ENCODE results near the gene DRAM1. TPM values are rescaled to one million over a fixed set of nuclear protein-coding genes. Genes with fewer than 3 reads are reported as not detected.
"Not testable (repeated sequence)": the region's sequence is repeated elsewhere in the genome, so short reads cannot be mapped to it uniquely, and the experiment has no call there.

Gene DRAM1
- total RNA-seq, 2 donors from 2014 or later, result 24.5 to 63.0 TPM

DNA sequence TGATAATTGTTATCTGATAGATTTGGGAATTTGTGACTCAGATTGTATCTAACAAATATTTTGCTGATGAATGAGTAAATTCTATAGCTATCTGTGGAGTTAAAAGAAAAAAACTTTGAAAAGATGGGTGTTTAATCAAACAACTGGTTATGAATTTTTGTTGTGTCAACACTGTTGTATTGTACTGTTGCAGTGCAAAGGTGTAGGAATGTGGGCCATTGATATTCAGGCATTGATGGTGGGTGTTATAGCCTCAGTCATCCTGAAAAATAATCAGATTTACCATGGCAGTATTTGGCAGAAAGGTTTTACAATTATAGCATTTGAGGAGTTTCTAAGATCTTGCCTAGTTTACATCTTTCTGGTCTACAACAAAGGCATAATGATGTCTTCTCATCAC lies 15.4 kb downstream of the DRAM1 start:
- Mint-ChIP-seq H3K4me3 (no peak overlapping the region), H3K27me3 (no peaks in the 10 kb centered on the region)

DNA sequence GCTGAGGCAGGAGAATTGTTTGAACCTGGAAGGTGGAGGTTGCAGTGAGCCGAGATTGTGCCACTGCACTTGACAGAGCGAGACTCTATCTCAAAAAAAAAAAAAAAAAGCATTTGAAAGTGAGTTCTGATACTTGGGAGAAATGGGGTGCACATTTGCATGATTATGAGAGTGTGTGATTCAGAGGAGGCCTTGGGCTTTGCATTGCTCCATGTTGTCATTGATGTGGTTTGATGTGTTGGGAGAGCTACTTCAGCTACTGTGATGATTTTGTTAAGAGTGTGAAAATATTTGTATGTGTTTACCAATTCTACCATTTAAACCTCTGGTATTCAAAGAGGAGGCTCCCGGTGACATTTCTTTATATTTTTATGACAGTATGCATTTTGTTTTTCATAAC lies 24.4 kb downstream of the DRAM1 start:
- DNase-seq (ENCODE audit: low spot score) (no peak), ATAC-seq (no peak)
- Mint-ChIP-seq H3K4me1 (ENCODE audit: low read depth in 2 of 2) (peaks cover 14 to 20% of the 10 kb centered on the region in 2 donors), H3K27me3 (no peaks in the 10 kb centered on the region), H3K27ac (peak overlapping the region in 1 of 2 donors; percentile 45), H3K9me3 (no peaks in the 10 kb centered on the region), H3K36me3 (peaks cover 10% of the 10 kb centered on the region), H3K4me3 (no peak overlapping the region)

More for the DNA sequence above, 15.4 kb downstream of the DRAM1 start:
- ATAC-seq (no peak), DNase-seq (ENCODE audit: low spot score) (no peak)
- H3K4me1 Mint-ChIP-seq (ENCODE audit: low read depth in 2 of 2), result peaks cover 12 to 14% of the 10 kb centered on the region in 2 donors
- H3K27ac Mint-ChIP-seq, result no peak overlapping the region
- no peaks in the 10 kb centered on the region for H3K9me3 Mint-ChIP-seq
- H3K36me3 Mint-ChIP-seq, result peaks cover 10% of the 10 kb centered on the region

- Mint-ChIP-seq H3K4me3 (no peak overlapping the region), H3K36me3 (peaks cover 10% of the 10 kb centered on the region), H3K27me3 (no peaks in the 10 kb centered on the region), H3K4me1 (ENCODE audit: low read depth in 2 of 2) (peaks cover 14 to 20% of the 10 kb centered on the region in 2 donors), H3K9me3 (no peaks in the 10 kb centered on the region), H3K27ac (peak overlapping the region; percentile 33 to 45)
- no peak for DNase-seq (ENCODE audit: low spot score)
- peak in 1 of 2 donors; percentile 43 for ATAC-seq
These were observed 25.3 kb downstream of the DRAM1 start for GRCh38 chr12:101902641-101903040.

DNA sequence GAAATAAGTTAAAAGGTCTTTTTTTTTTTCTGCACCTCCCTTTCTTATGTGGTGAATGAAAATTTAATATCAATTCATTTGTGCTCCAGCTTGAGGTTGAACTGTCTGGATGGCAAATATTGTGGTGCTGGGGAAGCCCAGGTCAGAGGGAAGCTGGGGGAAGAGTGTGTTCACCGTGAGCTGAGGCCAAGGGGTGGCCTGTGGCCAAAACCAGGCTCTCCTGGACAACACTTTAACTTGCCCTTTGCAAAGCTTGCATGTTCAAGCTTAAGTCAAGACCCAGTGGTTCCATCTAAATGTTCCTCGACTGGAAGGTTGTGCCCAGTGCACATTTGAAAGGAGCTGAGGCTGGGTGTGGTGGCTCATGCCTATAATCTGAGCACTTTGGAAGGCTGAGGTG lies 28.8 kb downstream of the DRAM1 start:
- Mint-ChIP-seq H3K27me3 (no peaks in the 10 kb centered on the region), H3K9me3 (no peaks in the 10 kb centered on the region), H3K27ac (no peak overlapping the region), H3K36me3 (peaks cover 4% of the 10 kb centered on the region), H3K4me1 (ENCODE audit: low read depth in 2 of 2) (peaks cover 14 to 16% of the 10 kb centered on the region in 2 donors), H3K4me3 (no peak overlapping the region)
- DNase-seq (ENCODE audit: low spot score), result no peak
- no peak for ATAC-seq

- Mint-ChIP-seq H3K9me3 (no peaks in the 10 kb centered on the region), H3K27ac (no peak overlapping the region), H3K4me1 (ENCODE audit: low read depth in 2 of 2) (peaks cover 0 to under 1% of the 10 kb centered on the region in 2 donors), H3K4me3 (no peak overlapping the region), H3K27me3 (no peaks in the 10 kb centered on the region), H3K36me3 (no peaks in the 10 kb centered on the region)
- DNase-seq (ENCODE audit: low spot score) (no peak), ATAC-seq (no peak)
These were observed 31.0 kb downstream of the DRAM1 start for GRCh38 chr12:101908395-101908794.

GRCh38 chr12:101909646-101910045 lies 32.3 kb downstream of the DRAM1 start:
- Mint-ChIP-seq H3K27me3 (no peaks in the 10 kb centered on the region), H3K4me3 (peak overlapping the region; percentile 47), H3K4me1 (ENCODE audit: low read depth in 2 of 2) (no peaks in the 10 kb centered on the region), H3K36me3 (no peaks in the 10 kb centered on the region), H3K9me3 (no peaks in the 10 kb centered on the region), H3K27ac (peak overlapping the region in 1 of 2 donors; percentile 55)
- DNase-seq (ENCODE audit: low spot score), result no peak
- no peak for ATAC-seq

GRCh38 chr12:101915841-101916240 lies 38.5 kb downstream of the DRAM1 start:
- no peak for DNase-seq (ENCODE audit: low spot score)
- H3K4me3 Mint-ChIP-seq, result no peak overlapping the region
- no peaks in the 10 kb centered on the region for H3K36me3 Mint-ChIP-seq
- H3K27me3 Mint-ChIP-seq, result no peaks in the 10 kb centered on the region
- H3K4me1 Mint-ChIP-seq (ENCODE audit: low read depth in 2 of 2), result peaks cover 18 to 19% of the 10 kb centered on the region in 2 donors
- no peaks in the 10 kb centered on the region for H3K9me3 Mint-ChIP-seq
- ATAC-seq, result no peak
- peak overlapping the region in 1 of 2 donors; percentile 4 for H3K27ac Mint-ChIP-seq

GRCh38 chr12:101918805-101919204 lies 41.4 kb downstream of the DRAM1 start:
- H3K4me3 Mint-ChIP-seq; H3K27ac Mint-ChIP-seq; H3K27me3 Mint-ChIP-seq; H3K36me3 Mint-ChIP-seq; DNase-seq (ENCODE audit: low spot score); ATAC-seq; H3K9me3 Mint-ChIP-seq: not testable (repeated sequence)
- H3K4me1 Mint-ChIP-seq (ENCODE audit: low read depth in 2 of 2), result peaks cover 18 to 22% of the 10 kb centered on the region in 2 donors

DNA sequence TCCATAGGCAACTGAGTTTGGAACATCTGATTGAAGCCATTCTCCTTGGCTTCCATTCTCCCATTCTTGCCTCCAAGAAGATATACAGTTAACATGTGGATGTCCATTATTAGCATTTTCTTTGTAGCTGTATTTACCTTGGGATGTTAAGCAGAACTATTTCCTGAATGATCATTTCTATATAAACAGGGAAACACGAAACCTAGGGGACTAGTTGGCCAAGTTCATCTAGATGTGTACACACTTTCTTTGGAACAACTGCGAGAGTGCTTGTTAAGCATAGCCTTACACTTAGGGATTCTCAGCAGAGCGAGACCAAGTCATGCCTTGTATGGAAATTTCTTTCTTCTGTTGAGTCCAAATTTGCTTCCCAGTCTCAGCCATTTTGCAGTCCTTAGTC lies 42.1 kb downstream of the DRAM1 start:
- no peaks in the 10 kb centered on the region for H3K27me3 Mint-ChIP-seq
- no peak for DNase-seq (ENCODE audit: low spot score)
- ATAC-seq, result no peak
- H3K4me1 Mint-ChIP-seq (ENCODE audit: low read depth in 2 of 2), result peaks cover 18 to 22% of the 10 kb centered on the region in 2 donors
- no peak overlapping the region for H3K4me3 Mint-ChIP-seq
- no peaks in the 10 kb centered on the region for H3K36me3 Mint-ChIP-seq
- H3K27ac Mint-ChIP-seq, result no peak overlapping the region
- H3K9me3 Mint-ChIP-seq, result no peaks in the 10 kb centered on the region

DNA sequence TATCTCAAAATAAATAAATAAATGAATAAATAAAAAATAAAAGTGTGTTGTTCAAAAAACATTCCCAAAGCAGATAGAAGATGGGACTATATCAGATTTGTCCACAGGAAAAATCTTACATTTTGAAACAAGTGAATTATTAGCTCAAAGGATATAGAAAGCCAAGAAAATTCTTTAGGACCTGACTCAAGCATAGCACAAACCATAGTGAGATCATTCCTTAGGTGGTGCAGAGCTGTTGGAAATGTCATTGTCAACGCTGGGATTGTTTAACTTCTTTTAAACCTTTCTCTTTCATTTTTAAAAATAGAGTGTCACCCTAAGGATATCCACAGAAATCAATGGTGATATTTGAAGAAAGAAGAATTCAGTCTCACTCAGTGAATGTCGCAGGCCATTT lies 43.5 kb downstream of the DRAM1 start:
- H3K27me3 Mint-ChIP-seq, result no peaks in the 10 kb centered on the region
- no peaks in the 10 kb centered on the region for H3K9me3 Mint-ChIP-seq
- H3K4me1 Mint-ChIP-seq (ENCODE audit: low read depth in 2 of 2), result peaks cover 18 to 22% of the 10 kb centered on the region in 2 donors
- H3K36me3 Mint-ChIP-seq, result no peaks in the 10 kb centered on the region
- no peak overlapping the region for H3K4me3 Mint-ChIP-seq
- ATAC-seq, result no peak
- no peak for DNase-seq (ENCODE audit: low spot score)
- H3K27ac Mint-ChIP-seq, result no peak overlapping the region

GRCh38 chr12:101923045-101923718 lies 45.8 kb downstream of the DRAM1 start:
- H3K4me3 Mint-ChIP-seq, result no peak overlapping the region
- peaks cover under 1% of the 10 kb centered on the region for H3K36me3 Mint-ChIP-seq
- H3K4me1 Mint-ChIP-seq (ENCODE audit: low read depth in 2 of 2), result peaks cover 9 to 11% of the 10 kb centered on the region in 2 donors
- no peaks in the 10 kb centered on the region for H3K9me3 Mint-ChIP-seq
- DNase-seq (ENCODE audit: low spot score) (no peak), ATAC-seq (no peak)
- no peaks in the 10 kb centered on the region for H3K27me3 Mint-ChIP-seq
- no peak overlapping the region for H3K27ac Mint-ChIP-seq

DNA sequence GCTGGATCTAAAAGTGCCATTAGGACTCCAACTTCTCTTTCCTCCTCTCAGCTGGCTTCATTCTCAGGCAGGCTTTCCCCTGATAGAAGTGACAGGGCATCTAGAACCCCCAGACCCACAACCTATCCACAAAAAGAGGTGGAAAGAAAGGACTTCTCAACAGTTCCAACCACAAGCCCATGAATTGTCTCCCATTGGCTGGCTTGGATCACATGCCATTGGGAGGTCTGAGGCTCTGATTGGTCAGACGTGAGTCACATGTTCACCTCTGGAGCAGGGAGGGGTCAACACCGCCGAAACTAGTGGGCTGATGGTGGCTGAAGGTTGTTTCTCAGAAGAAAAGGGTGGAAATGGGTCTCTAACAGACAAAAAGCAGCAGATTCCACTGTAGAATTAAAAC lies 47.2 kb downstream of the DRAM1 start:
- DNase-seq (ENCODE audit: low spot score) (no peak), ATAC-seq (no peak)
- H3K27me3 Mint-ChIP-seq, result no peaks in the 10 kb centered on the region
- H3K27ac Mint-ChIP-seq, result no peak overlapping the region
- peaks cover 14% of the 10 kb centered on the region for H3K36me3 Mint-ChIP-seq
- peaks cover 13 to 18% of the 10 kb centered on the region in 2 donors for H3K4me1 Mint-ChIP-seq (ENCODE audit: low read depth in 2 of 2)
- no peaks in the 10 kb centered on the region for H3K9me3 Mint-ChIP-seq
- H3K4me3 Mint-ChIP-seq, result no peak overlapping the region

- no peak for DNase-seq (ENCODE audit: low spot score)
- Mint-ChIP-seq H3K4me1 (ENCODE audit: low read depth in 2 of 2) (peaks cover 14 to 18% of the 10 kb centered on the region in 2 donors), H3K36me3 (peaks cover 14% of the 10 kb centered on the region), H3K4me3 (no peak overlapping the region), H3K9me3 (no peaks in the 10 kb centered on the region), H3K27ac (peak overlapping the region in 1 of 2 donors; percentile 54), H3K27me3 (no peaks in the 10 kb centered on the region)
- ATAC-seq, result peak in 1 of 2 donors; percentile 43
These were observed 48.0 kb downstream of the DRAM1 start for GRCh38 chr12:101925361-101925760.

DNA sequence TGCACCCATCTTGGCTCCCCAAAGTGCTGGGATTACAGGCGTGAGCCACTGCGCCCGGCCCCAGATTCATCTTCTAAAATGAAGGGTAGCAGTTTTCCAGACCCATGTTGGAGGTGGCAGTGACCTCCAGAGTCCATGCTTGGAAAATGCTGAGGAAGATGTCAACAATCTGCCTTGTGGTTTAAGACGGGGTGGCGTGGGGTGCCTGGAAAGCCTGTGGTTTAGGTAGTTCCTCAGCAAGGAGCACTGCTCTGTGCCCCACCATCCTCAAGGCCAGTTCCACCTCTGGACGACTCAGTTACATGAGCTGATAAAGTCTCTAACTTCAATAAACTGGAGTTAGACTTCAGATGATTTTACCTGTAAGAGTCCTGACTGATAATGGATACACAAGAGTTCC lies 48.6 kb downstream of the DRAM1 start:
- H3K36me3 Mint-ChIP-seq, result peaks cover 14% of the 10 kb centered on the region
- ATAC-seq (no peak), DNase-seq (ENCODE audit: low spot score) (no peak)
- H3K4me3 Mint-ChIP-seq, result no peak overlapping the region
- H3K9me3 Mint-ChIP-seq, result no peaks in the 10 kb centered on the region
- H3K27ac Mint-ChIP-seq, result peak overlapping the region in 1 of 2 donors; percentile 54
- peaks cover 0 to 3% of the 10 kb centered on the region in 2 donors for H3K27me3 Mint-ChIP-seq
- H3K4me1 Mint-ChIP-seq (ENCODE audit: low read depth in 2 of 2), result peaks cover 18% of the 10 kb centered on the region in 2 donors

GRCh38 chr12:101927036-101927435 lies 49.7 kb downstream of the DRAM1 start:
- peaks cover 0 to 3% of the 10 kb centered on the region in 2 donors for H3K27me3 Mint-ChIP-seq
- H3K27ac Mint-ChIP-seq, result no peak overlapping the region

More at GRCh38 chr12:101927036-101927435, 49.7 kb downstream of the DRAM1 start:
- ATAC-seq (no peak), DNase-seq (ENCODE audit: low spot score) (no peak)
- H3K36me3 Mint-ChIP-seq, result peaks cover 14% of the 10 kb centered on the region
- H3K4me1 Mint-ChIP-seq (ENCODE audit: low read depth in 2 of 2), result peaks cover 23 to 27% of the 10 kb centered on the region in 2 donors
- H3K9me3 Mint-ChIP-seq, result no peaks in the 10 kb centered on the region
- H3K4me3 Mint-ChIP-seq, result peak overlapping the region; percentile 20
